HG03354 (cell line): Measurements from ENCODE around the gene ADCY1.

Experiments
- ATAC-seq: cut with Tn5 transposase; IDR thresholded peaks from one replicate; pipeline ENCODE4 v1.9.1; 2021; ENCODE audit warnings: mild to moderate bottlenecking; ENCODE audit not compliant: unreplicated experiment, poor library complexity, severe bottlenecking

ADCY1 gene

GRCh38 chr7:45660901-45661211 is 86.7 kb downstream of the ADCY1 start:
- no peak for ATAC-seq

- ATAC-seq = no peak
These were observed 87.3 kb downstream of the ADCY1 start for GRCh38 chr7:45661302-45661995.

GRCh38 chr7:45662018-45662417 is 87.8 kb downstream of the ADCY1 start:
- no peak for ATAC-seq

GRCh38 chr7:45662540-45663166 is 88.5 kb downstream of the ADCY1 start:
- ATAC-seq = no peak

GRCh38 chr7:45663167-45663921 is 89.2 kb downstream of the ADCY1 start:
- no peak for ATAC-seq

GRCh38 chr7:45663965-45664633 is 89.9 kb downstream of the ADCY1 start:
- ATAC-seq = no peak

- no peak for ATAC-seq
These were observed 91.0 kb downstream of the ADCY1 start for GRCh38 chr7:45665172-45665571.

- no peak for ATAC-seq
These were observed 96.1 kb downstream of the ADCY1 start for GRCh38 chr7:45670227-45670626.

GRCh38 chr7:45670717-45671116 is 96.5 kb downstream of the ADCY1 start:
- ATAC-seq = no peak

GRCh38 chr7:45677311-45677900 is 103.2 kb downstream of the ADCY1 start:
- no peak for ATAC-seq

GRCh38 chr7:45679516-45679915 is 105.3 kb downstream of the ADCY1 start:
- ATAC-seq = no peak

GRCh38 chr7:45680776-45681175 is 106.6 kb downstream of the ADCY1 start:
- ATAC-seq = no peak

- no peak for ATAC-seq
These were observed 107.6 kb downstream of the ADCY1 start for GRCh38 chr7:45681596-45682357.

- no peak for ATAC-seq
These were observed 108.2 kb downstream of the ADCY1 start for GRCh38 chr7:45682358-45682735.

- ATAC-seq = no peak
These were observed 108.8 kb downstream of the ADCY1 start for GRCh38 chr7:45682836-45683555.

GRCh38 chr7:45683556-45684148 is 109.5 kb downstream of the ADCY1 start:
- no peak for ATAC-seq

- no peak for ATAC-seq
These were observed 110.9 kb downstream of the ADCY1 start for GRCh38 chr7:45684910-45685618.
